Endothelial cell of umbilical vein (primary cell): Measurements from ENCODE around the gene FTO. TPM values are rescaled to one million over a fixed set of nuclear protein-coding genes. Genes with fewer than 3 reads are reported as not detected.

Source experiments
- BruUV-seq: library from RNA; stranded (reverse); fragments of 400-500 nt; replicated peaks from 2 replicates; lab custom pipeline; 2021; lab: Mats Ljungman, UMichigan
- CTCF ChIA-PET: fragments of 300-600, 350-600 bp; sonication (Branson Sonifier 250); formaldehyde crosslinking; loops from one replicate; lab custom pipeline; 2021; ENCODE audit warnings: antibody characterized with exemption, inconsistent platforms; lab: Charles Lee
- POLR2A ChIA-PET: fragments of 300-600, 350-600 bp; sonication (Branson Sonifier 250); formaldehyde crosslinking; loops from one replicate; lab custom pipeline; 2021; ENCODE audit warnings: antibody characterized with exemption, inconsistent platforms; lab: Charles Lee
- DNase-seq: peaks from one replicate; pipeline ENCODE4 v3.0.0-alpha.2; 2011; ENCODE audit warnings: low read depth, low spot score
- FAIRE-seq: peaks from 2 replicates; lab custom pipeline; 2011; peaks lifted over from hg19 to GRCh38; lab: Jason Lieb, UNC
- H2AFZ ChIP-seq: 2 replicates; pipeline ENCODE4 v1.6.0; 2012; ENCODE audit warnings: low read depth, low read length, control low read depth, inconsistent platforms
- H3K27ac ChIP-seq: 2 replicates; pipeline ENCODE4 v1.5.1; 2011; ENCODE audit warnings: low read depth, mild to moderate bottlenecking, control low read depth, low read length, moderate library complexity; ENCODE audit not compliant: insufficient read depth
- H3K27me3 ChIP-seq, 2 experiments: 2 replicates each; pipeline versions ENCODE4 v1.6.0 to v1.6.1; 2011; ENCODE audit warnings: low read length in 2 of 2, mixed read lengths in 1 of 2; ENCODE audit not compliant: control insufficient read depth in 2 of 2, insufficient read depth in 2 of 2
- H3K36me3 ChIP-seq, 2 experiments: 2 replicates in 1 of 2; 3 replicates in 1 of 2; pipeline ENCODE4 v1.5.1; 2011; ENCODE audit warnings: low read length in 2 of 2, mild to moderate bottlenecking in 1 of 2, moderate library complexity in 1 of 2; ENCODE audit not compliant: control insufficient read depth in 2 of 2, insufficient read depth in 2 of 2; ENCODE audit errors: extremely low read depth in 1 of 2
- H3K4me1 ChIP-seq: 3 replicates; pipeline ENCODE4 v1.5.1; 2011; ENCODE audit warnings: mild to moderate bottlenecking, low read length; ENCODE audit not compliant: control insufficient read depth, insufficient read depth; ENCODE audit errors: extremely low read depth
- H3K4me2 ChIP-seq: 2 replicates; pipeline ENCODE4 v1.6.1; 2011; ENCODE audit warnings: low read length, control low read depth, mixed read lengths; ENCODE audit not compliant: insufficient read depth
- H3K4me3 ChIP-seq, 3 experiments: fragments of 200-600 bp in 1 of 3; sonication (generic), shearing (Covaris generic) in 1 of 3; replicated peaks in 1 of 3; 2 replicates each; pipeline ENCODE4 v1.5.1; 2011 to 2016; ENCODE audit warnings: control low read depth in 3 of 3, low read length in 3 of 3, mild to moderate bottlenecking in 2 of 3, inconsistent platforms in 1 of 3, low read depth in 1 of 3, moderate library complexity in 1 of 3; ENCODE audit not compliant: insufficient read depth in 1 of 3
- H3K79me2 ChIP-seq: 2 replicates; pipeline ENCODE4 v1.6.0; 2012; ENCODE audit warnings: low read length, inconsistent platforms; ENCODE audit not compliant: control insufficient read depth, insufficient read depth
- H3K9ac ChIP-seq: replicated peaks from 2 replicates; pipeline ENCODE3; 2011; ENCODE audit warnings: low read length, control low read depth; ENCODE audit not compliant: insufficient read depth; ENCODE audit errors: extremely low read depth
- H3K9me1 ChIP-seq: replicated peaks from 3 replicates; pipeline ENCODE4 v1.6.0; 2011; ENCODE audit warnings: mild to moderate bottlenecking, low read length; ENCODE audit not compliant: control insufficient read depth, insufficient read depth; ENCODE audit errors: extremely low read depth
- H3K9me3 ChIP-seq: replicated peaks from 2 replicates; pipeline ENCODE4 v1.5.1; 2012; ENCODE audit warnings: low read length, inconsistent platforms; ENCODE audit not compliant: control insufficient read depth, insufficient read depth
- H4K20me1 ChIP-seq: replicated peaks from 2 replicates; pipeline ENCODE3; 2011; ENCODE audit warnings: mild to moderate bottlenecking, low read length; ENCODE audit not compliant: control insufficient read depth, insufficient read depth; ENCODE audit errors: extremely low read depth
- CTCF ChIP-seq, 2 donors: IDR thresholded peaks; 1 replicate in 1 of 2; 2 replicates in 1 of 2; pipeline ENCODE4 v1.5.1; 2011; ENCODE audit warnings: low read length in 2 of 2, mild to moderate bottlenecking in 2 of 2, moderate library complexity in 2 of 2, control low read depth in 1 of 2, inconsistent platforms in 1 of 2, low read depth in 1 of 2; ENCODE audit not compliant: insufficient read depth in 1 of 2; ENCODE audit errors: extremely low read depth in 1 of 2
- FOS ChIP-seq: IDR thresholded peaks from 2 replicates; pipeline ENCODE4 v1.6.1; 2011; ENCODE audit warnings: mild to moderate bottlenecking, low read length, moderate library complexity, borderline replicate concordance; ENCODE audit not compliant: insufficient read depth
- MYC ChIP-seq: IDR thresholded peaks from one replicate; pipeline ENCODE4 v1.6.1; 2011; ENCODE audit warnings: mild to moderate bottlenecking, low read depth, low read length
- POLR2A ChIP-seq: IDR thresholded peaks from 2 replicates; pipeline ENCODE4 v1.6.1; 2012; ENCODE audit warnings: low read depth, mild to moderate bottlenecking, control low read depth, low read length
- POLR2AphosphoS5 ChIP-seq: IDR thresholded peaks from 2 replicates; pipeline ENCODE4 v1.6.1; 2012; ENCODE audit warnings: low read depth, mild to moderate bottlenecking, control low read depth, low read length, moderate library complexity; ENCODE audit not compliant: insufficient read depth
- dilution Hi-C: fragments of 300-500 bp; cut with MboI; formaldehyde crosslinking; loops from one replicate; pipeline ENCODE4 v1.15.0; 2019; ENCODE audit warnings: low sequenced_read_pairs; ENCODE audit not compliant: extremely low pct_ligation_motif_present
- intact Hi-C: fragments of 100-400 bp; cut with micrococcal nuclease; formaldehyde crosslinking; loops from one replicate; pipeline ENCODE4 v1.10.0; 2022
- polyA plus RNA-seq, 4 experiments: library from polyadenylated mRNA; depleted of rRNA in 3 of 4; stranded (reverse) in 3 of 4; unstranded in 1 of 4; fragments of >200 nt; gene quantifications; 2 replicates each; pipeline versions ENCODE4 v1.2.1 to v1.2.3, GENCODE V29; 2011 to 2012; ENCODE audit warnings: missing spikeins in 1 of 4
- total RNA-seq: library from RNA; stranded (reverse); gene quantifications from 2 replicates; pipeline ENCODE4 v1.2.3, GENCODE V29; 2021

Gene FTO
- total and polyA plus RNA-seq, 2 donors (not counting 3 experiments of a cell fraction or from before 2014, with no cell fraction given): 48.6 to 87.1 TPM

- DNase-seq (no peak), FAIRE-seq (no peak)
- Histone ChIP-seq H3K79me2 (peaks cover 9% of the 10 kb centered on the region), H3K4me1 (no peaks in the 10 kb centered on the region), H3K9me1 (no peaks in the 10 kb centered on the region), H3K36me3 (no peaks in the 10 kb centered on the region), H3K27ac (no peak overlapping the region), H3K9me3 (no peaks in the 10 kb centered on the region), H3K27me3 (no peaks in the 10 kb centered on the region), H2AFZ (no peak overlapping the region), H3K4me3 (no peak overlapping the region), H4K20me1 (no peaks in the 10 kb centered on the region), H3K9ac (no peak overlapping the region), H3K4me2 (no peak overlapping the region)
- ChIA-PET POLR2A (no interaction called here), CTCF (interaction anchor here (1.1 kb wide), 1 partner anchor 16 kb away, joined by 3 read pairs; no protein-coding TSS in a partner anchor)
- dilution Hi-C loops (no loop called here), intact Hi-C loops (no loop called here)
- TF ChIP-seq POLR2AphosphoS5 (no peak), MYC (no peak), CTCF (IDR thresholded peaks at IDR 0.05; ENCODE audit: extremely low read depth in 1 of 2, insufficient read depth in 1 of 2, low read depth in 1 of 2, low read length in 2 of 2) (no peak), FOS (no peak)
- BruUV-seq: no TSS peak
Measured at GRCh38 chr16:53792161-53792951, 88.4 kb downstream of the FTO start.

- Histone ChIP-seq H3K27me3 (no peaks in the 10 kb centered on the region), H3K9me1 (no peaks in the 10 kb centered on the region), H2AFZ (no peak overlapping the region), H3K79me2 (peaks cover 6% of the 10 kb centered on the region), H3K4me2 (no peak overlapping the region), H4K20me1 (peaks cover 7% of the 10 kb centered on the region), H3K36me3 (no peaks in the 10 kb centered on the region), H3K4me3 (no peak overlapping the region), H3K4me1 (no peaks in the 10 kb centered on the region), H3K9me3 (no peaks in the 10 kb centered on the region), H3K9ac (no peak overlapping the region), H3K27ac (no peak overlapping the region)
- POLR2A ChIA-PET: no interaction called here
- intact Hi-C loops (no loop called here), dilution Hi-C loops (no loop called here)
- CTCF ChIA-PET: no interaction called here
- BruUV-seq: no TSS peak
- FAIRE-seq (no peak), DNase-seq (no peak)
- TF ChIP-seq POLR2A (no peak), CTCF (IDR thresholded peaks at IDR 0.05; ENCODE audit: extremely low read depth in 1 of 2, insufficient read depth in 1 of 2, low read depth in 1 of 2, low read length in 2 of 2) (no peak), POLR2AphosphoS5 (no peak), MYC (no peak)
Measured at GRCh38 chr16:53803451-53803850, 99.5 kb downstream of the FTO start.
